AG09309 (cell line): ENCODE data around the gene TPRA1.

Experiments
- DNase-seq: peaks from one replicate; pipeline ENCODE4 v3.0.0-alpha.2; 2010; ENCODE audit warnings: low read depth
- H3K4me3 ChIP-seq: 2 replicates; pipeline ENCODE4 v1.5.1; 2011; ENCODE audit warnings: mild to moderate bottlenecking, low read depth, low read length, moderate library complexity; ENCODE audit not compliant: control insufficient read depth
- CTCF ChIP-seq: IDR thresholded peaks from 2 replicates; pipeline ENCODE4 v1.5.1; 2011; ENCODE audit warnings: mild to moderate bottlenecking, low read depth, low read length, inconsistent platforms; ENCODE audit not compliant: insufficient read depth, control insufficient read depth; ENCODE audit errors: missing control alignments

Gene TPRA1

GRCh38 chr3:127545711-127546457, 44.6 kb downstream of the TPRA1 start:
- H3K4me3 ChIP-seq: no peak overlapping the region
- no peak for TF ChIP-seq CTCF
- no peak for DNase-seq

- no peak for TF ChIP-seq CTCF
- no peak overlapping the region for H3K4me3 ChIP-seq
- no peak for DNase-seq
These were observed 45.3 kb downstream of the TPRA1 start for GRCh38 chr3:127545216-127545615.

GRCh38 chr3:127544803-127545201, 45.7 kb downstream of the TPRA1 start:
- DNase-seq: no peak
- no peak overlapping the region for H3K4me3 ChIP-seq
- no peak for TF ChIP-seq CTCF

- H3K4me3 ChIP-seq: no peak overlapping the region
- peak; percentile 18 for DNase-seq
- TF ChIP-seq CTCF: peak; percentile 82
These were observed 46.2 kb downstream of the TPRA1 start for GRCh38 chr3:127544192-127544802.

GRCh38 chr3:127543441-127543840, 47.1 kb downstream of the TPRA1 start:
- no peak for DNase-seq
- no peak for TF ChIP-seq CTCF
- no peak overlapping the region for H3K4me3 ChIP-seq

- no peak for TF ChIP-seq CTCF
- no peak for DNase-seq
- no peak overlapping the region for H3K4me3 ChIP-seq
These were observed 48.0 kb downstream of the TPRA1 start for GRCh38 chr3:127542441-127542952.

- DNase-seq: no peak
- no peak for TF ChIP-seq CTCF
- no peak overlapping the region for H3K4me3 ChIP-seq
These were observed 49.2 kb downstream of the TPRA1 start for GRCh38 chr3:127541320-127541719.
